ENCODE measurements around the gene SLC22A12.
"Not testable (repeated sequence)": the region's sequence is repeated elsewhere in the genome, so short reads cannot be mapped to it uniquely, and the experiment has no call there.

SLC22A12 gene

DNA sequence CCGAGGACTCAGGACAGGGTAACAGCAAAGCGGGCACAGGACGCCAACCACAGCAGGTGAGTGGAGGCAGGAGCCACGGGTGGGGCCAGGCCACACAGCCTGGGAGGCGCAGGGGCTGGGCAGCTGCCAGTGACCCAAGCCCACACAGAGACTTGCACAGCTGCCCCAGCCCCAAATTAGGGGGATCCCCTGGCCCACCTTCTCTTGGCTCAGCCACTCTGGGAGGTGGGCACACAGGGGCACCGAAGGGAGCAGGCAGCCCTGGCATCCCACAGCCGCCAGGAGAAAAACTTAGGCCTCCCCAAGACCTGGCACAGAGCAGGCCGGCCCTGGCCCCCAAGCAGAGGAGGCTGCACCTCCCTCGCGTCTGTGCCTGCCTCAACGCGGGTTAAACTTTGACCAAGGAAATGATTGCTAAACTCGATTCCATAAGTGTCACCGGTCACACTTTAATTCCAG, at the start of gene SLC22A12:
Gene SLC22A12 (plus strand): TSS at position 458 of the 459 bp plus-strand sequence. CDS start 337 bp downstream, outside the sequence.
- DNase-seq (ENCODE audit: low spot score), result no peak

DNA sequence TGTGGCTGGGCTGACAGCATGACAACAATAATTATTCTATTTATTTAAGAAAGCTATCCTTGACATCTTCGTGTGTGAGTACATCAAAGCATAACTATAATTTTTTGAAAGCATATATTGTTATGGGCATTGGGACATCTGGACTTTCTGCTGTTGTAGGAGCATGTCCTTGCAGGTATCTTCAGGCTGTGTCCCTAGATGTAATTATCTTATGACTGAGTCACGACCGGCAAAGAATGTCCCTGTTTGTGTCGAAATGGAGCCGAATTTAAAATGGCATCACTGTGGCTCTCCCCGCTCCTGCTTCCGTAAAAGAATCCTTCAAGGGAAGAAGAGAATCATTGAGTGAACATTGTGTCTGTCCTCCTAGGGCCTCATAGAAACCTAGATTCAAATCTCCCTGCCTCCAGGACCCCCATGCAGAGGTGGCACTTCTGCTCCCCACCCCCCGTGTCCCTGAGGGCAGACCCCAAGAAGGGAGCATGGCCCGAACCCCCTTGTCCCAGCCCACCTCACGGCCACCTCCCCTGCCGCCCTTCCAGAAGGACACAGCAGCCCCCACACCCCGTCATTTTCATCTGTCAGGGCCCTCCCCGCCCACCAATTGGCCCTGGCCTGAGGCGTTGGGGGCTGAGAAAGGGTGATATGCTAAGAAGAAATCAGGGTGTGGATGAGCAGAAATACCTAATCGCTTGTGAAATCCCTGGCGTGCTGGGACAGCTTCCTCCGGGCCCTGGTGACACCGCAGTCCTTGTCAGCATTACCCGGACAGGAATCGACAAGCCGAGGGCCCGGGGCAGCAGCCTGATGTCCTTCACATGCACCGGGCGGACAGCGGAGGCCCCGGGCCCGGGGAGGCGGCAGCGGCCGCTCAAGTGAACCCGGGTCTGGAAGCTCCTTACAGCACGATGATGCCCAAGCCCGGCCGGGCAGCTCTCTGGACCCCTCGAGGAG, 48.6 kb upstream of the SLC22A12 start:
- DNase-seq (ENCODE audit: low spot score), result no peak

DNA sequence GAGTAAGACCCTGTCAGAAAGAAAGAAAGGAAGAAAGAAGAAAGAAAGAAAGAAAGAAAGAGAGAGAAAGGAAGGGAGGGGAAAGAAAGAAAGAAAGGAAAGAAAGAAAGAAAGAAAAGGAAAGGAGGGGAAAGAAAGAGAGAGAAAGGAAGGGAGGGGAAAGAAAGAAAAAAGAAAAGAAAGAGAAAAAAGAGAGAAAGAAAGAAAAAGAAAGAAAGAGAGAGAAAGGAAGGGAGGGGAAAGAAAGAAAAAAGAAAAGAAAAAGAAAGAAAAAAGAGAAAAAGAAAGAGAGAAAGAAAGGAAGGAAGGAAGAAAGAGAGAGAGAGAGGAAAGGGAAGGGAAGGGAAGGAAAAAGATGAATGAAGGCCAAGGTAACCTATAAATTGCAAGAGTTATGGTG, 47.2 kb upstream of the SLC22A12 start:
- DNase-seq (ENCODE audit: low spot score), result no peak

DNA sequence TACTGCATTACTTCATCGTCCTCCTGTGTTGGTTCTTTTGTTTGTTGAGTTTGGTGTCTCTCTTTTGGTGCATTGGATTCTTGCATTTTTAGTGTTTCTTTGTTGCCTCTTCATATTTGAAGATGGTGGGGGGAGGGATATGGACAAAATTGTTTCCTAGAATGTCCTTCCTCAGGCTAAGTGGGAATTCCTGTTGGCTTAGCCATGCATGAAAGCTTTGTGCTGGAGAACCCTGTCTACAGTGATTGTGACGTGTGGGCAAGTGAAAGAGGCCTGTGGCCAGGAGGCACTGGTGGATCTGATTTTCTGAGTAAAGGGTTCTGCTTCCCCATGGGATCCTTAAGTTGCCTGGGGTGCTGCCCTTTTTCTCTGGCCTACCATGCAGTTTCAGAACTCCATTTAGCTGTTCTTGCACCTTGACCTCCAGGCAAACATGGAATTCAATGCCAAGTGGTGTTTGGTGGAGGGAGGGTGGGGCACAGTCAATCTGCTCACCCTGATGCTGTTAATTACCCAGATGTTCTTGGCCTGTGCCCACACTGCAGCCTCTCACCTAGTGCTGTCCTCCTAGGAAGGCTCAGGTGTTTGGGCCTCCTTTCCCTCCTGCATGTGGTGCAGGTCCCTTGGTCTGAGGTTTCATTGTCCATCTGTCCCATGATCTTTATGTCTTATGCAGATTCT, 46.3 kb upstream of the SLC22A12 start:
- no peak for DNase-seq (ENCODE audit: low spot score)

DNA sequence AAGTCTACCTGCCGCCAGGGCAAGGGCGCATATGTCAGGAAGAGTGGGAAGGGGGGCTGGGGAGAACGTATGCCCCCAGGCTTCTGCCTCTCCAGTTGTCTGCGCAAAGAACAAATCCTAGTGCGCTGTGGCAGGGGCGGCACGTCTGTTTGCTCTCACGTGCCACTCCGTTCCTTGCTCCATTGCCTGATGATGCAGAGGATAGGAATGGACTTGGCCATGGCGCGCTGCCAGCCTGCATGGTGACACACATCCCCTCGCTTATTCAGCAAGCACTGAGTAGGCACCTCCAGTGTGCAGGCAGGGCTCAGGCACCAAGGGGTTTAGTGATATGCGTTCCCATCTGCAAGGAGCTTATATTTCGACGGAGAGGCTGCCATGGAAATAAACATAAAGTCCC, 45.4 kb upstream of the SLC22A12 start:
- DNase-seq (ENCODE audit: low spot score), result peak; percentile 87

DNA sequence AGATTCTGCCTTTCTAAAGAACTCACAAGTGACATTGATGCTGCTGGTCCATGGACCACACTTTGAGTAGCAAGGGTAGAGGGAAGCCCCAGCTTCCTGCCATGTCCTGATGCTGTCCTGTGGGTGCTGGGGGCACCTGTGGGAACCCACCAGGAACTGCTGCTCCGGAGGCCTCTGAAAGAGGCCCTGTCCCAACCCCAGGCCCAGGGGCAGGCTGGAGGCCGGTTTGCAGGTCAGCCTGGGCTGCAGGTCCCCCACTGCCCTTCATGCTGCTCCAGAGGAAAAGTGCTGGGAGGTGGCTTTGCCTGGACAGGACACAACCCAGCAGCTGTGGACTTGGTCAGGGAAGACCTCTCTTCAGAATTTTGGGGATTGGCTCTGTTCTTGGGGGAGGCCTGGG, 44.8 kb upstream of the SLC22A12 start:
- no peak for DNase-seq (ENCODE audit: low spot score)

DNA sequence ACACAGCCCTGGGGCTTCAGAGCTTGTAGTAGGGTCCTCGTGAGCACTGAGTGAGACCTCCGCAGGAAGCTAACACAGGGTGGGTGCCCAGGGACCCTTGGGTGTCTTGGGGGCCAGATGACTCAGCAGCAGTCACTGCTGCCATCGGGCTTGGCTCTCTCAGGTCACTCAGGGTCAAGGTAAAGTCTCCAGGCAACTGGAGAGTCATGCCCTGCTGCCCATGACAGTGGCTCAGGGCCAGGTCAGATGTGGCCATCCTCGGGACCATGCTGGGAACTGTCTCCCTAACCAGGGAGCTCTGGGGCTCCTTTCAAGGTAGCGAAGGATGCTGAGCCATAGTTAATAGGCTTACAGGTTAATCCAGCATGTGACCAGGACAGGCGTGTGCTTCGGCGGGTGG, 44.4 kb upstream of the SLC22A12 start:
- no peak for DNase-seq (ENCODE audit: low spot score)

DNA sequence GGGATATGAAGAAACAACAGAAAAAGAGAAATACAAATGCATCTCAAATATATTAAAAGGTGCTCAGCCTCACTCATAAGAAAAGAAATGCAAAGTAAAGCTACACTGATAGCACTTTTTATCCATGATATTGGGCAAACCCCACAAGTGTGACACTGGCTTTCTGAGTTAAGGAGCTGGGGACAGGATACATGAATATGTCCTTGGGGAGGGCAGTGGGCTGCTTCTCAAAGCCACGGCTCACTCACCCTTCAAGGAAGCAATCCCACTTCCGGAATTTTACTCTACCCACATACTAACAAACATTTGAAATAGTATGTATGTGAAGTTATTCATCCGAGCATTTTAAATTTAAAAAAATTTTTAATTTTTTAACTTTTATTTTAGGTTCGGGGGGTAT, 41.1 kb upstream of the SLC22A12 start:
- DNase-seq (ENCODE audit: low spot score), result no peak

DNA sequence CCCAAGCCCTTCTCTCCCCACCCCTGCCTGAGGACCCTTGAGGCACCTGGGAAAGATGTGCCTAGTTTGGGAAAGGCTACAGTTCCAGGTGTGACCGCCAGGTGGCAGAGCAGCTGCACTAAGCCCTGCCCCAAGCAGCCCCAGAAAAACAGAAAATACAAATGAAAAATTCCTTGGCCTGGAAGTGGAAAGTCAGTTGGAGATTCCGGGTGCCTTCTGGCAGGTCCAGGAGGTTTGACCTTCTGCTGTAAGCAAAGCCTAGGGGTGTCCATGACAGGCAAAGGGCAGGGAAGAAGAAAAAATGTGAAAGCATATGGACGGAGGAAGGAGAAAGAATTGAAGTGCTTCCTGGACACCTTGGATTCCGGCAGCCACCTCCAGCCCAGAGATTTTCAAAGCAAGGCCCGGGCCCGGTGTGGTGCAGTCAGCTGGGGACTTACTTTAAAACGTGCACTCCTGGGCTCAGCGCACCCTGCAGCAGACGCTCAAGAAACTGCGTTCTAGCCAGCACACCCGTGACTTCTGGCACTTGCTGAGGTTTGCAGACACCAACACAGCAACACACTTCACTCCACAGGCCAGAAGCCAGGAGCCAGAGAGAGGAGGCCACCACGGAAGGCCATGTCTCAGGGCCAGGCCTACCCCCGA, 37.3 kb upstream of the SLC22A12 start:
- peak; percentile 11 for DNase-seq (ENCODE audit: low spot score)

DNA sequence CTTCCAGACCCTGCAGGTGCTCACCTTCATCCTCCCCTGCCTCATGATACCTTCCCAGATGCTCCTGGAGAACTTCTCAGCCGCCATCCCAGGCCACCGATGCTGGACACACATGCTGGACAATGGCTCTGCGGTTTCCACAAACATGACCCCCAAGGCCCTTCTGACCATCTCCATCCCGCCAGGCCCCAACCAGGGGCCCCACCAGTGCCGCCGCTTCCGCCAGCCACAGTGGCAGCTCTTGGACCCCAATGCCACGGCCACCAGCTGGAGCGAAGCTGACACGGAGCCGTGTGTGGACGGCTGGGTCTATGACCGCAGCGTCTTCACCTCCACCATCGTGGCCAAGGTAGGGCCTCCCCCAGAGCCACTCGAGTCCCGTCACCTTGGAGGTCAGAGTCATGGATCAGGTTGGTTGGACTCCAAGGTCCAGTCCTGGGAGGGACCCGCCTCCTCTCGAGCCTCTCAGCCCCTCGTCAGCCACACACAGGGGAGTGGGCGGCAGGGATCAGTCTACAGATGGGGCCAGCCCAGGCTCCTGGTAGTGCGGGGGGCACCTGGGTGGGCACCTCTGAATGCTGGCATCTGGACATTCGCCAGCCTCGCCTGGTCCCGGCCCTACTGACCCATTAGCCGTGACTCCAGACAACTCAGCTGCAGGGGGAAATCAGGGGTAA, 34.8 kb upstream of the SLC22A12 start:
- no peak for DNase-seq (ENCODE audit: low spot score)

DNA sequence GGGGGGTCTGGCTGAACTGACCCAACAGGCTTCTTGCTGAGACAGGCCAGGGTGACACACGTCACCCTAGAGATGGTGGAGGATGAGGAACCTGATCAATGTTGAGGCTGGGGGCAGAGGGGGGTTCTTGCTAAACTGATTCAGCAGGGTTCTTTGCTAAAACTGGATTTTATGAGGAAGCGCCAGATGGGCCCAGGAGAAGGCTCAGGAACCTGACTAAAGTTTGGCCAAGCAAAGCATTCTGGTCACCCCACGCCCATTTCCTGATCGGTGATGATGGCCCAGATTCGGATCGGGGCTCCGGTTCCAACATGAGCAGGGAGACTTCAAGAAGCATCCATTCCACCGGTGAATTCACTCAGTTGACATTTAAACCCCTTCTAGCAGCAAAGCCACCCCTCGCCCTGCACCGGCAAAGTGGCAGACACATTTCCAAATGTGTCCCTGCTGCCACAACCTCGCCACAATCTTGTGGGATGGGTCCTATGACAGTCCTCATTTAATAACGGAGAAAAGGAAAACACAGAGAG, 34.2 kb upstream of the SLC22A12 start:
- no peak for DNase-seq (ENCODE audit: low spot score)

DNA sequence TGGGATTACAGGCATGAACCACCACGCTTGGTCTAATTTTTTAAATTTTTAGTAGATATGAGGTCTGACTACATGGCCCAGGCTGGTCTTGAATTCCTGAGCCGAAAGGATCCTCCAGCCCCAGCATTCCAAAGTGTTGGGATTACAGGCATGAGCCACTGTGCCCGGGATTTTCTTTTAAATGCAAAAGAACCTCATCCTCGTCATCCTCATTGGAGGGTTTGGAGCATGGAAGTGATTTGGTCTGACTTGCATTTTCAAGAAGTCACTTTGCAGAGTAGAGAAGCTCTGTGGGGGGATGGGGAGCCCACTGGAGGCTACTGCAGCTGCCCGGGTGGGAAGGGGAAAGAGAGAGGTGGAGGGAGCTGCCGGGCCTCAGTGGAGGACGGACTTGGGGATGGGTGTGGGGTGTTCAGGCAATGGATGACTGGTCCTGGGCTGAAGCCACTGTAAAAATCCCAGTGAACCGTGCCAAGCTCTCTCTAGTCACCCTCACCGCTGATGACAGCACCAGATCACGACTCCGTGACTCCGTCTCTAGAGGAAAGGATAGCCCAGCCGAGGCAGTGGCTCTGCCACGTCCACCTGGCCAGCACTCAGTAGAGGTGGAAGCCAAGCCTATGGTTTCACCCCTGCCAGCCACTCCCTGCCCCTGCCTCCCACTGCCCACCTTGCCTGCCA, 32.8 kb upstream of the SLC22A12 start:
- no peak for DNase-seq (ENCODE audit: low spot score)

DNA sequence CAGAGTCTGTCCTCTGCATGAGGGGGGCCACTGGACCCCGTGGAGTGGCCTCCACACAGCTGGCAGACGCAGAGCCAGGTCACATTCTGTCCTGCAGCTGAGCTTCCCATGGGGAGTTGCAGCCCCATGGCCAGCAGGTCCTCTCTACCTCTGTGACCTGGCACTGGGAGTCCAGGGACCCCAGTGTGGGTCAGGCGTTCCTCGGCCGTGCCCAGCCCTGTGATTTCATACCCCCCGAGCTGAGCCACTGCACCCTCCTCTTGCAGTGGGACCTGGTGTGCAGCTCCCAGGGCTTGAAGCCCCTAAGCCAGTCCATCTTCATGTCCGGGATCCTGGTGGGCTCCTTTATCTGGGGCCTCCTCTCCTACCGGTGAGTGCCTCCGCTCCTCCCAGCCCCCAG, 32.2 kb upstream of the SLC22A12 start:
- no peak for DNase-seq (ENCODE audit: low spot score)

DNA sequence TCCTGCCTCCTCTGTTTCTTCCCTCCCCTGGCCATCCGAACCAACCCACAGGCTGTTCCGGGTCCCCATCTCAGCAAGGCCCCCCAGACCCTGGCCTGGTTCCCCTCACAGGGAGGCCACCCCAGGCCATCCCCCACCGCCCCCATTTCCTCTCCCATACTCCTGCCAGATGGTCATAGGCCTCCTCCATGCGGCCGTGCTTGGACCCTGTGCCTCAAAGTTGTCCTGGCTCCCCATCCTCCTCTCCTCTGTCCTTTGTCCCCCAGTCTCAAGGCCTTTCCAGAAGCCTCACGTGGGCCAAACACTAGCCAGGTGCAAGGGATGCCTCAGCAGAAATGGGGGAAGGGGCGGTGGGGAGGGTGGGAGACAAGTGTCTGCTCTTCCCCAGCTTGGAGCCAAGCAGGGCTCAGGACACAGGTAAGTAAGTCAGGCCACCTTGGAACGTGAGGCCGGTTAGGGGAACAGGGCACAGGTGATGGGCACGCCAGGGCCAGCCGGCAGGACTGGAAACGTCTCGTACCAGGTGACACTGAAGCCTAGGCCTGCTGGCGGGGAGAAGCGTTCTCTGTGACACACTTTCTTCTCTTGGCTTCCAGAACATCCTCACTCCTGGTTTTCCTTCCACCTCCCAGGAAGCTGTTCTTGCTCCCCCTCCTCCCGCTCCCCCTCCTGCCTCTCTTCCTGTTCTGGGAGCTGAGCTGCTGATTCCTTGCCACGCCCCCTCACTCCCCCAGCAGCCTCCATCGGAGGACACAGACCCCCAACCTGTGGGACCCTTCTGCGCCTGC, 31.5 kb upstream of the SLC22A12 start:
- no peak for DNase-seq (ENCODE audit: low spot score)

DNA sequence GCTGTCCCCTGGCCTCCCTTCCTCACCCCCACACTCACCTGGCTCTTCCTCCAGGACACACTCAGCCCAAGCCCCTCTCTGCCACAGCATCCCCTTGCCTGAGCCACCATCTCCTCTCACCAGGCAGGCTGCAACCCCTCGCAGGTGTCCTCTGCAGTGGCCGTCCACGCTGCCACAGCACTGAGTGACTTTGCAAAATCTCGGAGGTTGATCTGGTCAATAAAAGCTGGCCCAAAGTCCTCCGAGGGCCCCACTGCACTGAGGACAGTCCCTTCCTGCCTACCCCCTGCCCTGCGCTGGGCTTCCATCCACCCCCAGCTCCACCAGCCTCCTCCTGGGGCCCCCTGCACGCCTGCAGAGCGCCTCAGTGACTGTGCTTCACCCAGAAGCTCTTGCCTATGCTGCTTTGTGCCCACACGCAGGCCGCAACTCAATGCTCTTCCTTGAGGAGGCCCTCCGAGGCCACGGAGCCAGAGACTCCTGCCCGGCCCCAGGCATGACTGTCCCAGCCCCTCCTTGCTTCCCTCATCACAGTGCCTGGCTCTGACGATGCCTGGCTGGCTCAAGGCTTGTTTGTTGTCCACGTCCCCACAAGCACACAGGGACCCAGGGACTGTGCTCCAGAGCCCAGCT, 30.8 kb upstream of the SLC22A12 start:
- no peak for DNase-seq (ENCODE audit: low spot score)

DNA sequence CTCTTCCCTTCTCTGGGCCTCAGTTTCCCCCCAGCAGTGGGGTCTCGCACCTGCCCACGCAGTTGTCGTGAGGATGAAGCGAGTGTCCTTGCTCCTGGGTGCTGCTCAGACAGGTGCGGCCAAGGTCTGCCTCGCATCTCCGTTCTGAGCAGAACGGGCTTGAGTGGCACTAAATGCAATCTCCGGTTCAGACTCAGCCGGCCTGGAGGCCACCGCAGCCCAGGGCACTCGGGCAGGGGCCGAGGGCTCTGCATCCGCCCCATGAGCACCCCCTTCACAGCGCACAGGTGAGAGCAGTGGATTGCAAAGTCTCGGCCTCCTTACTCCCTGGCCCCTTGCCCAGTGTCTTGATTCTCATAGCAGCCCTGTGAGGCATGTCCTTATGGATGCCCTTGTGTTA, 30.1 kb upstream of the SLC22A12 start:
- no peak for DNase-seq (ENCODE audit: low spot score)

DNA sequence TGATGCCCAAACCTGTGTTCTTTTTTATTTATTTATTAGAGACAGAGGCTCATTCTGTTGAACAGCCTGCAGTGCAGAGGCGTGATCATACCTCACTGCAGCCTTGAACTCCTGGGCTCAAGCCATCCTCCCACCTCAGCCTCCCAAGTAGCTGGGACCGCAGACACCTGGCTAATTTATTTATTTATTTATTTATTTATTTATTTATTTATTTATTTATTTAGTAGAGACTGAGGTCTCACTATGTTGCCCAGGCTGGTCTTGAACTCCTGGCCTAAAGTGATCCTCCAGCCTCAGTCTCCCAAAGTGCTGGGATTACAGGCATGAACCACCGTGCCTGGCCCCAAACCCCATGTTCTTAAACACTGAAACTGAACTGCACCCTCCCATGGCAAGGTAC, 29.6 kb upstream of the SLC22A12 start:
- DNase-seq (ENCODE audit: low spot score), result not testable (repeated sequence)

DNA sequence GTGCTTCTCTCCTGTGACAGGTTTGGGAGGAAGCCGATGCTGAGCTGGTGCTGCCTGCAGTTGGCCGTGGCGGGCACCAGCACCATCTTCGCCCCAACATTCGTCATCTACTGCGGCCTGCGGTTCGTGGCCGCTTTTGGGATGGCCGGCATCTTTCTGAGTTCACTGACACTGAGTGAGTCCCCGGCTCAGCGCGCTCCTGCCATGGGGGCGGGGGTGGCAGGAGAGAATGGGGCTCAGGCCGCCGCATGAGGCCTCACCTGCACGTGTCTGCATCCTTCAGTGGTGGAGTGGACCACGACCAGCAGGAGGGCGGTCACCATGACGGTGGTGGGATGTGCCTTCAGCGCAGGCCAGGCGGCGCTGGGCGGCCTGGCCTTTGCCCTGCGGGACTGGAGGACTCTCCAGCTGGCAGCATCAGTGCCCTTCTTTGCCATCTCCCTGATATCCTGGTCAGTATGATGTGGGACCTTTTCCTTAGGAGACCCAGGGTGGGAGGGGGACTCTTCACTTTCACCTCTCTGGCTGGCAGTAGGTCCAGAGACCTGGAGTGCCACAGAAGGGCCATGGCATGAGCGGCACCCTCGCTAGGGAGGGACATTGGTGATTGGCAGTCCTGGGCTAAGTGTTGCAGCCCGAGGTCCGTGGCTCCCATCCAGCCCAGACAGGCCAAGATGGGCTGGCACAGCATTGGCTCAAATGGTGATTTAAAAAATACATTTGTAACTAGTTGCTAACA, 28.9 kb upstream of the SLC22A12 start:
- DNase-seq (ENCODE audit: low spot score), result no peak

DNA sequence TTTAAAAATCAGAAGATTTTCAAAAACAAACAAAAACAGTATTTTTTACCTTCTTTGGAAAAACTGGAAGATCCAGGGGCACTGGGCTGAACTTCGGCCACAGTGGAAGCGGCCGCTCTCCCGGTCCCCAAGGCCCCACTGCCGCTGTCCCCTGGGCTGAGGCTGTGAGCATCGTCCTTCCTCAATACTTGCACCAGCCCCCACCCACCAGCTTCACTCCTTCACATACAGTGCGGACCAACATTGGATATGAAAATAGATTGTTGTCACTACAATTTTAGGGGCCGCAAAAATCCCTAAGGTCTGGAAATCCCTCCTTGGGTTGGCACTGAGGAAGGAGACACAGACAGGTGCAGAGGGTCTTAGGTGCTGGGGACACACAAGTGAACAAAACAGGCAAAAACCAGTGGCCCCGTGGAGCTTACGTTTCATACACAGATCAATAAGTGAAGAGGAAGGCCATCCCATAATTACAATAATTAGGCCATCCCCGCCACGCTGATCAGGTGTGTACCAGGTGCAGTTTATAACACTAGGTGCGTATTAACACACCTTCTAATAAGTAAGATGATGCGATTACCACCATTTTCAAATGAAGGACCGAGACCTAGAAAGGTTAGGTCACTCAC, 28.2 kb upstream of the SLC22A12 start:
- no peak for DNase-seq (ENCODE audit: low spot score)

All from RKO (cell line).